ENCODE measurements around the gene UBE2I.

UBE2I gene

GRCh38 chr16:1344499-1344898 is 35.1 kb downstream of the UBE2I start:
- H3K4me3 ChIP-seq (ENCODE audit: low read depth, low read length) = no peak overlapping the region
- no peak for TF ChIP-seq CTCF (IDR thresholded peaks at IDR 0.05; ENCODE audit: insufficient read depth, low read depth, low read length, missing control alignments)

GRCh38 chr16:1345087-1345486 is 35.7 kb downstream of the UBE2I start:
- no peak for DNase-seq (ENCODE audit: low read depth)
- no peak overlapping the region for H3K4me3 ChIP-seq (ENCODE audit: low read depth, low read length)
- TF ChIP-seq CTCF (IDR thresholded peaks at IDR 0.05; ENCODE audit: insufficient read depth, low read depth, low read length, missing control alignments) = no peak

More at GRCh38 chr16:1344499-1344898, 35.1 kb downstream of the UBE2I start:
- DNase-seq (ENCODE audit: low read depth) = no peak

- H3K4me3 ChIP-seq (ENCODE audit: low read depth, low read length) = no peak overlapping the region
- no peak for TF ChIP-seq CTCF (IDR thresholded peaks at IDR 0.05; ENCODE audit: insufficient read depth, low read depth, low read length, missing control alignments)
- DNase-seq (ENCODE audit: low read depth) = no peak
Observed at GRCh38 chr16:1345651-1346421, 36.4 kb downstream of the UBE2I start.

GRCh38 chr16:1346422-1347285 is 37.2 kb downstream of the UBE2I start:
- no peak overlapping the region for H3K4me3 ChIP-seq (ENCODE audit: low read depth, low read length)
- no peak for TF ChIP-seq CTCF (IDR thresholded peaks at IDR 0.05; ENCODE audit: insufficient read depth, low read depth, low read length, missing control alignments)
- no peak for DNase-seq (ENCODE audit: low read depth)

GRCh38 chr16:1347286-1347855 is 37.9 kb downstream of the UBE2I start:
- H3K4me3 ChIP-seq (ENCODE audit: low read depth, low read length) = no peak overlapping the region
- TF ChIP-seq CTCF (IDR thresholded peaks at IDR 0.05; ENCODE audit: insufficient read depth, low read depth, low read length, missing control alignments) = no peak
- DNase-seq (ENCODE audit: low read depth) = no peak

- DNase-seq (ENCODE audit: low read depth) = no peak
- TF ChIP-seq CTCF (IDR thresholded peaks at IDR 0.05; ENCODE audit: insufficient read depth, low read depth, low read length, missing control alignments) = no peak
- no peak overlapping the region for H3K4me3 ChIP-seq (ENCODE audit: low read depth, low read length)
Observed at GRCh38 chr16:1347962-1348361, 38.5 kb downstream of the UBE2I start.

All from GM12865 (cell line).